SU-DHL-6 (cell line): ENCODE data around the gene MYBPH.

Experiments used
- EZH2phosphoT487 ChIP-seq: fragments of 200-600 bp; sonication (generic), shearing (Covaris generic); conservative IDR thresholded peaks from 2 replicates; pipeline ENCODE4 v1.6.1; 2018; ENCODE audit warnings: mild to moderate bottlenecking, antibody characterized with exemption, low read length, moderate library complexity, mixed read lengths
- TF ChIP-seq, protein P1 (sequence below): fragments of 200-600 bp; sonication (generic); IDR thresholded peaks from one replicate; pipeline ENCODE4 v1.5.1; 2017; ENCODE audit warnings: antibody characterized with exemption, mild to moderate bottlenecking, low read length, moderate library complexity; ENCODE audit not compliant: insufficient read depth, poor library complexity, severe bottlenecking

DNA sequence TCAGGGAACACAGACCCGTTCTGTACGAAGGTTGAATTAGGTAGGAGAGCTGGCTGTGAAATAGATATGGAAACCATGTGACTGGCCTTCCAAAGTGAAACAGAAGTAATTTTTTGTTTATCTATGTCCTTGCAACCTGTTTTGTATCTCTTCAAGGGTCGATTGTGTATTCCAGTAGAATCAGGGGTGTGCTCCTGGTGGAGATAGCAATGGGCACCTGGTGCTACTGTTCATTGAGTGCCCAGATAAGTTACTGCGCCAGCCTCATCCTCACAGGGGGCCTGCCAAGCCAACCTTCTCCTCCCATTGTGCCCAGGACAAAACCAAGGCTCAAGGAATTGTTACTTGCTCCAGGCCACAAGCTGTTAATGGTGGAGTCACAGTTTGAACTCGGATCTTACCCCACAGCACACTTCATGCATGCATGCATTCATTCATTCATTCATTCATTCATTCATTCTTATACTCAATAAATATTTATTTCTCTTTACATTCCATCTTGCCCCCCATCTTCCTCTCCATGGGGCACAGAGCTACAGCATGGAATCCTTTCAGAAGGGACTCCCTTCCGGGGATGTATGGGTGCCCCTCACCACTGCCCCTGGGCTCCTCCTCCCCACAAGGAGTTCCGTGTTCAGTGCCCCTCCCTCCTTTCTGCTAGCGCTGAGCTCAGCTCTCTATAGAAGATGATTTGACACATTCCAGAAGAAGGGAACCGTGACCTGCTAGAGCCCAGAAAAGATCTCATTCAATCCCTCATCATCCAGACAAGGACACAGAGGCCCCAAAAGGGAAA lies 24.1 kb downstream of the MYBPH start:
- TF ChIP-seq, protein P1, sequence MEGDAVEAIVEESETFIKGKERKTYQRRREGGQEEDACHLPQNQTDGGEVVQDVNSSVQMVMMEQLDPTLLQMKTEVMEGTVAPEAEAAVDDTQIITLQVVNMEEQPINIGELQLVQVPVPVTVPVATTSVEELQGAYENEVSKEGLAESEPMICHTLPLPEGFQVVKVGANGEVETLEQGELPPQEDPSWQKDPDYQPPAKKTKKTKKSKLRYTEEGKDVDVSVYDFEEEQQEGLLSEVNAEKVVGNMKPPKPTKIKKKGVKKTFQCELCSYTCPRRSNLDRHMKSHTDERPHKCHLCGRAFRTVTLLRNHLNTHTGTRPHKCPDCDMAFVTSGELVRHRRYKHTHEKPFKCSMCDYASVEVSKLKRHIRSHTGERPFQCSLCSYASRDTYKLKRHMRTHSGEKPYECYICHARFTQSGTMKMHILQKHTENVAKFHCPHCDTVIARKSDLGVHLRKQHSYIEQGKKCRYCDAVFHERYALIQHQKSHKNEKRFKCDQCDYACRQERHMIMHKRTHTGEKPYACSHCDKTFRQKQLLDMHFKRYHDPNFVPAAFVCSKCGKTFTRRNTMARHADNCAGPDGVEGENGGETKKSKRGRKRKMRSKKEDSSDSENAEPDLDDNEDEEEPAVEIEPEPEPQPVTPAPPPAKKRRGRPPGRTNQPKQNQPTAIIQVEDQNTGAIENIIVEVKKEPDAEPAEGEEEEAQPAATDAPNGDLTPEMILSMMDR = no peak
- TF ChIP-seq EZH2phosphoT487 = no peak
